Mesodermal cell (in vitro differentiated cells): Measurements from ENCODE around the gene ZNF557. TPM values are rescaled to one million over a fixed set of nuclear protein-coding genes. Genes with fewer than 3 reads are reported as not detected.
"Not testable (repeated sequence)": the region's sequence is repeated elsewhere in the genome, so short reads cannot be mapped to it uniquely, and the experiment has no call there.

ENCODE experiments used
- H3K27ac ChIP-seq: 2 replicates; pipeline ENCODE4 v1.7.0; 2013; ENCODE audit warnings: mild to moderate bottlenecking, low read depth, low read length, moderate library complexity; ENCODE audit not compliant: severe bottlenecking
- H3K36me3 ChIP-seq: 2 replicates; pipeline ENCODE4 v1.7.1; 2013; ENCODE audit warnings: mild to moderate bottlenecking, low read length, moderate library complexity; ENCODE audit not compliant: control insufficient read depth, insufficient read depth
- H3K4me1 ChIP-seq: one replicate; pipeline ENCODE4 v1.7.1; 2013; ENCODE audit warnings: mild to moderate bottlenecking, low read length; ENCODE audit not compliant: insufficient read depth, control insufficient read depth, poor library complexity, severe bottlenecking
- H3K4me3 ChIP-seq: 2 replicates; pipeline ENCODE4 v1.7.0; 2013; ENCODE audit warnings: low read length, control low read depth, mild to moderate bottlenecking; ENCODE audit not compliant: insufficient read depth, poor library complexity, severe bottlenecking; ENCODE audit errors: extremely low read depth
- H3K9me3 ChIP-seq: 2 replicates; pipeline ENCODE4 v1.7.1; 2013; ENCODE audit warnings: mild to moderate bottlenecking, low read length, moderate library complexity; ENCODE audit not compliant: control insufficient read depth
- WGBS, 2 experiments: methylation state at CpG; one replicate each; pipeline ENCODE4 v1.1.5; 2013; ENCODE audit warnings: missing lambda C conversion rate in 2 of 2; ENCODE audit not compliant: insufficient coverage in 2 of 2; 5-methylcytosine and 5-hydroxymethylcytosine counted together
- polyA plus RNA-seq, 2 experiments: library from polyadenylated mRNA; stranded (reverse); fragments of 50-300 nt; gene quantifications; one replicate each; pipeline ENCODE4 v1.2.3, GENCODE V29; 2013

Gene ZNF557
- 4.0 TPM for polyA plus RNA-seq (2013, experiment 1 of 2)
- 3.8 TPM for polyA plus RNA-seq (2013, experiment 2 of 2)

DNA sequence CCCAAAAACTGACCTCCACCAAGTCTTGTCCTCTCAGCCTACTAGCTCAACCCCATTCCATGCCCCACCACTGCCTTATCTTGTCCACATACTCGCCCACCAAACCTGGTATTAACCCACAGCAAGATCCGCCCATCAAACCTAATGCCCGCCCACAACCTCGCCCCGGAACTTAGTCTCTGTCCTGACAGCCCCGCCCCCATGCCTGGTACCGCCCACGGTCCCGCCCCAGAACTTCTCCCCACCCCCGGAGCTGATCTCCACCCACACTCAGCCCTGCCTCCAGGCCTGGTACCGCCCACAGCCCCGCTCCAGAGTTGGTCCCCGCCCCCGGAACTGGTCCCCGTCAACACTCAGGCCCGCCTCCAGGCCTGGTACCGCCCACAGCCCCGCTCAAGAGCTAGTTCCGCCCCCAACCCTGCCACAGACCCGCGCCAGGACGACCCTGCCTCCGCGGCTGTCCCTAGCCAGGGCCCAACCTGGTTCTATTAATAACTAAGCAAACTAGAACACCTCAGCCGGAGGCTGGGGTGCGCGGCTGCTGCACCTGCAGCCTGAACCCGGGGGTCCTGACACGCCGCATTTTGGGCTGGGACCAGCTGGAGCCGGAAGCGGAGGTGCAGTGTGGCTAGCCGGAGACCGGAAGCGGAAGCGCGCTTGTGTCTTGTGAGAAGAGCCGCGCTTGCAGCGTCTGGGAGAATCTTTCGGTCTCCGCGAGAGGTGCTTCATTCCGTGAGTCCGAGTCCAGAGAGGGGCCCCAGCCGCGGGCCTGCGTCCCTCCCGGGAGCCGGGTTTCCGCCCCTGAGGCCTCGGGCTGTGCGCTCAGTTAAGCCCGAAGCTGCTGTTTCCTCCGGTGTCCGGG, at the start of gene ZNF557:
Gene ZNF557, plus strand, starts transcription at position 662 of the 862 bp plus-strand sequence. CDS start 5,372 bp downstream, outside the sequence.
- peaks cover 4% of the 10 kb centered on the region for H3K9me3 ChIP-seq
- peak within 1 kb of the TSS; percentile 80 for H3K27ac ChIP-seq
- peak within 1 kb of the TSS; percentile 97 for H3K4me3 ChIP-seq
- no peaks in the 10 kb centered on the region for H3K4me1 ChIP-seq
- 1 to 3% methylated on average over 48 to 51 of the region's 56 CpGs for WGBS, 2 experiments
- H3K36me3 ChIP-seq = peaks cover 37% of the 10 kb centered on the region

DNA sequence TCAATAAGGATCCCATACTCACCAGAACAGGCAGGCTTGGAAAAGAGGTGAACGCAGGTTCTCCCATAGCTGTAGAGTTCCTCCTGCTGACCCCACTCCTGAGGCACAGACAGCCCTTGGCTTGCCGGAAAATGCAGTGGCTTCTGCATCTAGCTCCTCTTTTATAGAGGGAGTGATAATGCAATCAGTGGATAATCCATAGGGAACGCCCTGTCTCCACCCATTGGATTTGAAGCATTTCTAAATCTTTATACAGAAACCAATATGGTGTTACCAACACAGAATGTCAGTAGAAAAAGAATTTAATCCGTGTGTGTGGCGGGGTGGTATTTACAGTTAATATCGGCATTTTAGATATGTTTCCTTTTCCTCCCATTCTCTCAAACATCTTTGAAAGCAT, 48.2 kb upstream of the ZNF557 start, which contains the start of gene MBD3L2B:
Gene MBD3L2B, minus strand, starts transcription at position 101 of the 400 bp plus-strand sequence. Its CDS starts 34 bp downstream, at position 67.
- peaks cover 11% of the 10 kb centered on the region for H3K9me3 ChIP-seq
- not testable (repeated sequence) for H3K27ac ChIP-seq, H3K4me1 ChIP-seq, H3K4me3 ChIP-seq, H3K36me3 ChIP-seq
- WGBS, 2 experiments = no CpG with 5 or more reads among the region's 6 CpGs

DNA sequence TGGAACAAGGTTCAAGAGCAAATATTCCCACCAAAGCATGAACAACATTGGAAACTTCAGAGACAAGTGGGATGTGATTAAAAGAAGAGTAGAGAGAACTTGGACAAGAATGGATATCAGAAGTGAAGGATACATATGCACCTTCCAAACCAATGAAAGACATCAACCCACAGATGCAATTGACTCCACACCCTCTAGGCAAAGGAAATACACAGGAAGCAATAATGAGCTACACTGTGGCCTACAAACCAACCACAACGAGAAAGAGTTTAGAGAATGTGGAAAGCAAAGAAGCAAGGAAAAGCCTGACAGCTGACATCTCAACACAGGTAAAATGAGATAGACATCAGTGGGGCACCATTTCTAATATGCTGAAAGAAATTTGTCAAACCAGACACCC, 40.7 kb upstream of the ZNF557 start:
- no CpG with 5 or more reads among the region's 1 CpG for WGBS, 2 experiments
- not testable (repeated sequence) for H3K4me1 ChIP-seq, H3K36me3 ChIP-seq, H3K4me3 ChIP-seq, H3K9me3 ChIP-seq, H3K27ac ChIP-seq

DNA sequence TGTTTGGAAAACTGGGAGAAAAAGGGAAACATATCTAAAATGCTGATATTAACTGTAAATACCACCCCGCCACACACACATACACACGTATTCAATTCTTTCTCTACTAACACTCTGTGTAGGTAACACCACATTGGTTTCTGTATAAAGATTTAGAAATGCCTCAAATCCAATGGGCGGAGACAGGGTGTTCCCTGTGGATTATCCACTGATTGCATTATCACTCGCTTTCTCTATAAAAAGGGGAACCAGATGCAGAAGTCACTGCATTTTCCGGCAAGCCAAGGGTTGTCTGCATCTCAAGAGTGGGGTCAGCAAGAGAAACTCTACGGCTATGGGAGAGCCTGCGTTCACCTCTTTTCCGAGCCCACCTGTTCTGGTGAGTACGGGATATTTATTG, 39.2 kb upstream of the ZNF557 start, which contains the start of gene MBD3L5:
Gene MBD3L5, plus strand, starts transcription at position 301 of the 400 bp plus-strand sequence. Its CDS starts 34 bp downstream, at position 335.
- H3K4me3 ChIP-seq, H3K27ac ChIP-seq, H3K4me1 ChIP-seq, H3K36me3 ChIP-seq, H3K9me3 ChIP-seq: not testable (repeated sequence)
- WGBS, 2 experiments = no CpG with 5 or more reads among the region's 9 CpGs

DNA sequence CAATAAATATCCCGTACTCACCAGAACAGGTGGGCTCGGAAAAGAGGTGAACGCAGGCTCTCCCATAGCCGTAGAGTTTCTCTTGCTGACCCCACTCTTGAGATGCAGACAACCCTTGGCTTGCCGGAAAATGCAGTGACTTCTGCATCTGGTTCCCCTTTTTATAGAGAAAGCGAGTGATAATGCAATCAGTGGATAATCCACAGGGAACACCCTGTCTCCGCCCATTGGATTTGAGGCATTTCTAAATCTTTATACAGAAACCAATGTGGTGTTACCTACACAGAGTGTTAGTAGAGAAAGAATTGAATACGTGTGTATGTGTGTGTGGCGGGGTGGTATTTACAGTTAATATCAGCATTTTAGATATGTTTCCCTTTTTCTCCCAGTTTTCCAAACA, 29.4 kb upstream of the ZNF557 start, which contains the start of gene MBD3L4:
Gene MBD3L4, minus strand, starts transcription at position 101 of the 400 bp plus-strand sequence. Its CDS starts 35 bp downstream, at position 66.
- no CpG with 5 or more reads among the region's 9 CpGs for WGBS, 2 experiments

DNA sequence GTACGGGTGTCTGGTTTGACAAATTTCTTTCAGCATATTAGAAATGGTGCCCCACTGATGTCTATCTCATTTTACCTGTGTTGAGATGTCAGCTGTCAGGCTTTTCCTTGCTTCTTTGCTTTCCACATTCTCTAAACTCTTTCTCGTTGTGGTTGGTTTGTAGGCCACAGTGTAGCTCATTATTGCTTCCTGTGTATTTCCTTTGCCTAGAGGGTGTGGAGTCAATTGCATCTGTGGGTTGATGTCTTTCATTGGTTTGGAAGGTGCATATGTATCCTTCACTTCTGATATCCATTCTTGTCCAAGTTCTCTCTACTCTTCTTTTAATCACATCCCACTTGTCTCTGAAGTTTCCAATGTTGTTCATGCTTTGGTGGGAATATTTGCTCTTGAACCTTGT, 27.9 kb upstream of the ZNF557 start:
- not testable (repeated sequence) for H3K9me3 ChIP-seq, H3K4me3 ChIP-seq, H3K4me1 ChIP-seq, H3K36me3 ChIP-seq, H3K27ac ChIP-seq
- WGBS, 2 experiments = no CpG with 5 or more reads among the region's 2 CpGs

More for the DNA sequence above, 29.4 kb upstream of the ZNF557 start, which contains the start of gene MBD3L4:
- not testable (repeated sequence) for H3K4me3 ChIP-seq, H3K36me3 ChIP-seq, H3K9me3 ChIP-seq, H3K4me1 ChIP-seq, H3K27ac ChIP-seq

DNA sequence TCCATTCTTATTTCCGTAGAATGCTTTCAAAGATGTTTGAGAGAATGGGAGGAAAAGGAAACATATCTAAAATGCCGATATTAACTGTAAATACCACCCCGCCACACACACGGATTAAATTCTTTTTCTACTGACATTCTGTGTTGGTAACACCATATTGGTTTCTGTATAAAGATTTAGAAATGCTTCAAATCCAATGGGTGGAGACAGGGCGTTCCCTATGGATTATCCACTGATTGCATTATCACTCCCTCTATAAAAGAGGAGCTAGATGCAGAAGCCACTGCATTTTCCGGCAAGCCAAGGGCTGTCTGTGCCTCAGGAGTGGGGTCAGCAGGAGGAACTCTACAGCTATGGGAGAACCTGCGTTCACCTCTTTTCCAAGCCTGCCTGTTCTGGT, 20.5 kb upstream of the ZNF557 start, which contains the start of gene MBD3L2:
Gene MBD3L2, plus strand, starts transcription at position 301 of the 400 bp plus-strand sequence. Its CDS starts 53 bp downstream, at position 354.
- not testable (repeated sequence) for H3K27ac ChIP-seq, H3K36me3 ChIP-seq, H3K4me1 ChIP-seq, H3K4me3 ChIP-seq, H3K9me3 ChIP-seq
- WGBS, 2 experiments = no CpG with 5 or more reads among the region's 7 CpGs

DNA sequence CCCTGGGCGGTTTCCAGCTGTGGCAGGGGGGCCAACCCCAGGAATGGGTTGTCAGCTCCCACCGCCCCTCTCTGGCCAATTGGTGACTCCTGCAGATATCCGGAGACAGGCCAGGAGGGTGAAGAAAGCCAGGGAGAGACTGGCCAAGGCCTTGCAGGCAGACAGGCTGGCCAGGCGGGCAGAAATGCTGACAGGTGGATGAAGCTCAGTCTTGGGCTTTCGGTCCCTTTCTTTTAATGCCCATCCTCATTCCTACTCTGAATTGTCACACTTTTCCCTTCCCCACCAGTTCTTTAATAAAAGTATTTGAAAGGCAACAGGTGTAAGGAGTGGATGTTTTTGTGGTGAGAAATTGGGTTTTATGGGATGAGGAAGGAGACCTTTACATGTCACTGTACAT, 18.1 kb upstream of the ZNF557 start:
- H3K27ac ChIP-seq, H3K36me3 ChIP-seq, H3K9me3 ChIP-seq, H3K4me3 ChIP-seq, H3K4me1 ChIP-seq: not testable (repeated sequence)
- WGBS, 2 experiments = no CpG with 5 or more reads among the region's 5 CpGs

DNA sequence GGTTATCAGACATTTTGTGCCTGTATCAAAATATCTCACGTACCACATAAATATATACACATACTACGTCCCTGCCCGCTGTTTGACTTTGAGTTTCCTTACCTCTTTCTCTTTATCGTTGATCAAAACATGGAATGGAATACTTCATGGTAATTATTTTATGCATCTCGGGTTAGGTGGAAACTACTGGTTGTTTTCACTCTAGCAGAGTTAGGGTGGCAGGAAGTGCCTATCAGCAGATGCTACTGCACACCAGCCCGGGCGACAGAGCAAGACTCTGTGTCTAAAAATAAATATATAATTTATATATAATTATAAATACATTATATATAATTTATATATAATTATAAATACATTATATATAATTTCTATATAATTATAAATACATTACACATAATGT, 16.6 kb upstream of the ZNF557 start:
- not testable (repeated sequence) for H3K27ac ChIP-seq, H3K9me3 ChIP-seq, H3K36me3 ChIP-seq, H3K4me3 ChIP-seq, H3K4me1 ChIP-seq
- WGBS, 2 experiments = no CpG with 5 or more reads among the region's 7 CpGs

DNA sequence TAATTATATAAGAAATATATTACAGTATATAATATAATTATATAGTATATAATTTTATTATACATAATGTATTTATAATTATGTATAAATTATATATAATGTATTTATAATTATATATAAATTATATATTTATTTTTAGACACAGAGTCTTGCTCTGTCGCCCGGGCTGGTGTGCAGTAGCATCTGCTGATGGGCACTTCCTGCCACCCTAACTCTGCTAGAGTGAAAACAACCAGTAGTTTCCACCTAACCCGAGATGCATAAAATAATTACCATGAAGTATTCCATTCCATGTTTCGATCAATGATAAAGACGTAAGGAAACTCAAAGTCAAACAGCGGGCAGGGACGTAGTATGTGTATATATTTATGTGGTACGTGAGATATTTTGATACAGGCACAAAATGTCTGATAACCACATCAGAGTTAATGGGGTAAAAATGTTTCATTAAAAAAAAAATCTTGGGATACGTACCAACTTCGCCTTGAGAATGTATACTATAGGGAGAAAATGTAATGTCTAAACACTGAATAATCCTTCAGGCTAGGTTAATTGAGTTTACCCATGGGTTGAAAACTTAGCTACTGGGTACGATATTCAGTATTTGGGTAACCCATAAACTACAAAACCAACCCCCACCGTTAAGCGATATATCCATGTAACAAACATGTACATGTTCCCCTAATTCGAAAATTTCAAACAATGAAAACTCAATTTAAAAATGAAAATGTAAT, 14.7 kb upstream of the ZNF557 start:
- WGBS, 2 experiments = 94 to 96% methylated on average over 3 to 4 of the region's 14 CpGs
- not testable (repeated sequence) for H3K36me3 ChIP-seq, H3K9me3 ChIP-seq, H3K4me3 ChIP-seq, H3K27ac ChIP-seq, H3K4me1 ChIP-seq
